22Rv1 (cell line): Measurements from ENCODE around the gene KCNK2.

Experiments
- H3K27ac ChIP-seq: fragments of 450-650 bp; 2 replicates; pipeline ENCODE4 v1.5.1; 2017
- CTCF ChIP-seq: fragments of 450-650 bp; IDR thresholded peaks from 2 replicates; pipeline ENCODE4 v1.5.1; 2017; ENCODE audit warnings: mild to moderate bottlenecking
- ZFX ChIP-seq: fragments of 450-650 bp; IDR thresholded peaks from 2 replicates; pipeline ENCODE4 v1.6.1; 2017; ENCODE audit warnings: antibody characterized with exemption, borderline replicate concordance

Gene KCNK2

GRCh38 chr1:215215846-215216245, 133.3 kb downstream of the KCNK2 start:
- no peak overlapping the region for H3K27ac ChIP-seq
- TF ChIP-seq CTCF (no peak), ZFX (no peak)

GRCh38 chr1:215219372-215219771, 136.8 kb downstream of the KCNK2 start:
- TF ChIP-seq CTCF (no peak), ZFX (no peak)
- H3K27ac ChIP-seq, result no peak overlapping the region

GRCh38 chr1:215220346-215220745, 137.8 kb downstream of the KCNK2 start:
- no peak overlapping the region for H3K27ac ChIP-seq
- TF ChIP-seq CTCF (no peak), ZFX (no peak)

GRCh38 chr1:215226757-215227156, 144.2 kb downstream of the KCNK2 start:
- H3K27ac ChIP-seq, result no peak overlapping the region

GRCh38 chr1:215228193-215228592, 145.7 kb downstream of the KCNK2 start:
- TF ChIP-seq CTCF, result no peak
- TF ChIP-seq ZFX, result no peak
- no peak overlapping the region for H3K27ac ChIP-seq

More at GRCh38 chr1:215226757-215227156, 144.2 kb downstream of the KCNK2 start:
- TF ChIP-seq ZFX (no peak), CTCF (no peak)

GRCh38 chr1:215241451-215241850, 158.9 kb downstream of the KCNK2 start:
- H3K27ac ChIP-seq, result no peak overlapping the region
- TF ChIP-seq ZFX (no peak), CTCF (no peak)

GRCh38 chr1:215243345-215244054, 161.0 kb downstream of the KCNK2 start:
- no peak overlapping the region for H3K27ac ChIP-seq
- TF ChIP-seq ZFX (no peak), CTCF (no peak)
